M059J (cell line): ENCODE data around the gene ST8SIA5. TPM values are rescaled to one million over a fixed set of nuclear protein-coding genes. Genes with fewer than 3 reads are reported as not detected.
"Not testable (repeated sequence)": the region's sequence is repeated elsewhere in the genome, so short reads cannot be mapped to it uniquely, and the experiment has no call there.

Source experiments
- DNase-seq: peaks from one replicate; pipeline ENCODE4 v3.0.0-alpha.2; 2012; ENCODE audit warnings: low read depth
- total RNA-seq: library from RNA; depleted of rRNA; stranded (reverse); fragments of >200 nt; shearing (Covaris generic); gene quantifications from 2 replicates; pipeline ENCODE4 v1.2.3, GENCODE V29; 2014; rRNA removed

ST8SIA5 gene
- total RNA-seq: 9.8 and 12.2 TPM in 2 replicates

- DNase-seq: peak; percentile 55
Measured at GRCh38 chr18:46756559-46757201, at the start of gene ST8SIA5. Gene ST8SIA5 (minus strand): TSS chr18:46757053. CDS start chr18:46756508, 545 bp downstream.

- DNase-seq: not testable (repeated sequence)
Measured at GRCh38 chr18:46795945-46796344, 39.1 kb upstream of the ST8SIA5 start.

GRCh38 chr18:46794607-46795006 lies 37.8 kb upstream of the ST8SIA5 start:
- no peak for DNase-seq

- DNase-seq: no peak
Measured at GRCh38 chr18:46793565-46793964, 36.7 kb upstream of the ST8SIA5 start.

GRCh38 chr18:46789088-46789487 lies 32.2 kb upstream of the ST8SIA5 start:
- DNase-seq: no peak

- DNase-seq: no peak
Measured at GRCh38 chr18:46787674-46788073, 30.8 kb upstream of the ST8SIA5 start.

- DNase-seq: no peak
Measured at GRCh38 chr18:46772357-46772756, 15.5 kb upstream of the ST8SIA5 start.

- DNase-seq: no peak
Measured at GRCh38 chr18:46771141-46771540, 14.3 kb upstream of the ST8SIA5 start.

- DNase-seq: no peak
Measured at GRCh38 chr18:46770708-46771107, 13.9 kb upstream of the ST8SIA5 start.

GRCh38 chr18:46768166-46768921 lies 11.5 kb upstream of the ST8SIA5 start:
- no peak for DNase-seq

- peak; percentile 22 for DNase-seq
Measured at GRCh38 chr18:46767217-46767616, 10.4 kb upstream of the ST8SIA5 start.

GRCh38 chr18:46764586-46764985 lies 7.7 kb upstream of the ST8SIA5 start:
- no peak for DNase-seq

- no peak for DNase-seq
Measured at GRCh38 chr18:46761059-46761769, 4.4 kb upstream of the ST8SIA5 start.

- no peak for DNase-seq
Measured at GRCh38 chr18:46759890-46760289, 3.0 kb upstream of the ST8SIA5 start.

- DNase-seq: peak; percentile 16
Measured at GRCh38 chr18:46756025-46756558, 761 bp downstream of the ST8SIA5 start.

GRCh38 chr18:46755315-46756024 lies 1.4 kb downstream of the ST8SIA5 start:
- peak; percentile 41 for DNase-seq

GRCh38 chr18:46754661-46755292 lies 2.1 kb downstream of the ST8SIA5 start:
- no peak for DNase-seq

- DNase-seq: no peak
Measured at GRCh38 chr18:46754188-46754587, 2.7 kb downstream of the ST8SIA5 start.

GRCh38 chr18:46751882-46752281 lies 5.0 kb downstream of the ST8SIA5 start:
- DNase-seq: no peak

GRCh38 chr18:46750626-46751025 lies 6.2 kb downstream of the ST8SIA5 start:
- DNase-seq: peak; percentile 71

GRCh38 chr18:46748466-46748865 lies 8.4 kb downstream of the ST8SIA5 start:
- DNase-seq: peak; percentile 80
